A549 (cell line): Measurements from ENCODE around the gene GREB1.

Source experiments
- CTCF ChIP-seq: fragments of >200 bp; sonication (Bioruptor Twin); formaldehyde crosslinking; IDR thresholded peaks from 3 replicates; pipeline ENCODE4 v1.5.1; 2016
- EP300 ChIP-seq, 2 experiments: fragments of >200 bp; sonication (Bioruptor Twin); formaldehyde crosslinking; IDR thresholded peaks; 2 replicates in 1 of 2; 3 replicates in 1 of 2; pipeline ENCODE4 v1.6.1; 2016 to 2017
- ESRRA ChIP-seq: fragments of 150-350 bp; IDR thresholded peaks from 2 replicates; pipeline ENCODE4 v1.6.1; 2014; ENCODE audit warnings: mild to moderate bottlenecking, low read length, borderline replicate concordance
- JUNB ChIP-seq: fragments of >200 bp; sonication (Bioruptor Twin); formaldehyde crosslinking; IDR thresholded peaks from 2 replicates; pipeline ENCODE4 v1.6.1; 2016
- MAFK ChIP-seq: fragments of 450-650 bp; IDR thresholded peaks from 2 replicates; pipeline ENCODE4 v1.6.1; 2014; ENCODE audit not compliant: partially characterized antibody
- MYC ChIP-seq: IDR thresholded peaks from 2 replicates; pipeline ENCODE4 v1.6.1; 2012; ENCODE audit warnings: mild to moderate bottlenecking, inconsistent platforms, low read length, improper control_type of control experiment, borderline replicate concordance
- PBX3 ChIP-seq: IDR thresholded peaks from 2 replicates; pipeline ENCODE4 v1.6.1; 2012
- POLR2A ChIP-seq: IDR thresholded peaks from 2 replicates; pipeline ENCODE4 v1.6.1; 2012; ENCODE audit warnings: mild to moderate bottlenecking, low read length
- REST ChIP-seq: fragments of 200-600 bp; sonication (generic); IDR thresholded peaks from 2 replicates; pipeline ENCODE4 v1.6.1; 2016; ENCODE audit warnings: antibody characterized with exemption, mild to moderate bottlenecking, moderate library complexity
- SREBF2 ChIP-seq: fragments of 450-650 bp; IDR thresholded peaks from 2 replicates; pipeline ENCODE4 v1.6.1; 2014; ENCODE audit warnings: mild to moderate bottlenecking, moderate library complexity
- USF2 ChIP-seq: fragments of 450-650 bp; IDR thresholded peaks from 2 replicates; pipeline ENCODE4 v1.6.1; 2014; ENCODE audit warnings: antibody characterized with exemption
- ZFP36 ChIP-seq: fragments of 450-650 bp; IDR thresholded peaks from 2 replicates; pipeline ENCODE4 v1.6.1; 2014; ENCODE audit warnings: borderline replicate concordance; ENCODE audit not compliant: partially characterized antibody

- TF ChIP-seq EP300 (IDR thresholded peaks at IDR 0.05) (no peak), SREBF2 (no peak), USF2 (no peak), CTCF (no peak), PBX3 (no peak), ZFP36 (no peak), REST (no peak), POLR2A (no peak), JUNB (no peak), MAFK (no peak), MYC (no peak), ESRRA (no peak)
These were observed 45.3 kb downstream of the GREB1 start for GRCh38 chr2:11578986-11579774.
